GM21737 (cell line): Measurements from ENCODE around the gene USP20.

Source experiments
- ATAC-seq: cut with Tn5 transposase; IDR thresholded peaks from one replicate; pipeline ENCODE4 v1.9.1; 2021; ENCODE audit warnings: mild to moderate bottlenecking, moderate library complexity; ENCODE audit not compliant: unreplicated experiment

The USP20 gene

DNA sequence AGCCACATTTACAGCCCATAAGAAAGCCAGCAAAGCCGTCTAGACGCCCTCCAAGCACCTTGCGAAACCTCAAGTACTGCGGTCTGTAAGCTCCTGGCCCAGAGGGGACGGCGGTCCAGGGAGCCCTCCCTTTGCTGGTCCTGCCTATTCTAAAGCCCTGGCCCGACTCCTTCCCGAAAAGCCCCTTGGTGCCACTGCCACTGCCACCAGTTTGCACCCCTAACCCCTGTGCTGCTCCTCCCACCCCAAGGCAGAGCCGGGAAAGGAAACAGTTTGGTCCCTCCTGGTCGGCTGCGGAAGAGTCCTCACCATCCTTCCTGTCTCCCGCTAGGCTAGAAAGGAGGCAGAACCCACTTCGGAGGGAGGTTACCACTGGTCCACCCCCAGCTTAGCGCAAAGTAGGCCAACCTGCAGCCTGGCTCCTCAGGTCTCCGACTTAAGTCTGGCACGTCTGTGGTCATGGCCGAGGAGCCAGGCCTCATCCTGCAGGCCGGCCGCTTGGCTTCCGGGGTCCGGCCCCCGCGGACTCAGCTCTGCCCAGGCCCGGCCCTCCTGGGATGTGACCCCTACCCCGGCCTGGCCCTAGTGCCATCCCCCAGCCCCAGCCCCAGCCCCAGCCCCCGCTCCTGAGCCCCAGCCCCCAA, 12.2 kb upstream of the USP20 start:
- ATAC-seq, result no peak

DNA sequence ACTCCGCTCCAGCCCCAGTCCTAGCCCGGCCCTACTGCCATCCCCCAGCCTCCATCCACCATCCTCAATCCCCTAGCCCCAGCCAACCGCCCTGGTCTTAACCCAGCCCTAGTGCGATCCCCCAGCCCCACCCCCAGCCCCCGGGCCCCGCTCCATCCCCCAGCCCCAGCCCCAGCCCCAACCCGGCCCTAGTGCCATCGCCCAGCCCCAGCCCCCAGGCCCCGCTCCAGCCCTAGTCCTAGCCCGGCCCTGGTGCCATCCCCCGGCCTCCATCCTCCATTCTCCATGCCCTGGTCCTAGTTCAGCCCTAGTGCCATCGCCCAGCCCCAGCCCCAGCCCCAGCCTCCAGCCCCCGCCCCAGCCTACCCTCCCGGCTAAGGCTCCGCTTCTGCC, 11.7 kb upstream of the USP20 start:
- ATAC-seq, result no peak

DNA sequence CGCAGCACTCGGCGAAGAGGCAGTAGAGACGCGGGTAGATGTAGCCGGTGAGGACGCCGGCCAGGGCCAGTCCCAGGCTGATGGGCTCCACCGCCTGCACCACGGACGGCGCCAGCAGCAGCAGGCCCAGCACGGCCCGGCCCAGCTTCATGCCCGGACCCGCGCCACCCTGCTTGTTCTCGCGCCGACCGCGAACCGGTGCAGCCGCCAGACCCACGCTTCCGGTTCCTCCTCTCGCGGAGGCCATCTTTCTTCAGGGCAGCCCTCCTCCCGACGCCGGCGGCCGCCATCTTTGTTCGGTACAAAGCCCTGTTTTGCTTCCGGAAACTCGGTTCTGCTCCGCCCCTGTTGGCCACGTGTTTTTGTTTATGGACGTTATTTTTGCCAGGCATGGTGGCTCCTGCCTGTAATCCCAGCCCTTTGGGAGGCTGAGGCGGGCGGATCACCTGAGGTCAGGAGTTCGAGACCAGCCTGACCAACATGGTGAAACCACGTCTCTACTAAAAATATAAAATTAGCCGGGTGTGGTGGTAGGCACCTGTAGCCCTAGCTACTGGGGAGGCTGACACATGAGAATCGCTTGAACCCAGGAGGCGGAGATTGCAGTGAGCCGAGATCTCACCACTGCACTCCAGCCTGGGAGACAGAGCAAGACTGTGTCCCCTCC, 11.2 kb upstream of the USP20 start, which contains the start of gene TOR1A:
TOR1A (minus strand) TSS at position 202 of the 667 bp plus-strand sequence; CDS start at position 151, 51 bp downstream.
- ATAC-seq, result peak; percentile 79

DNA sequence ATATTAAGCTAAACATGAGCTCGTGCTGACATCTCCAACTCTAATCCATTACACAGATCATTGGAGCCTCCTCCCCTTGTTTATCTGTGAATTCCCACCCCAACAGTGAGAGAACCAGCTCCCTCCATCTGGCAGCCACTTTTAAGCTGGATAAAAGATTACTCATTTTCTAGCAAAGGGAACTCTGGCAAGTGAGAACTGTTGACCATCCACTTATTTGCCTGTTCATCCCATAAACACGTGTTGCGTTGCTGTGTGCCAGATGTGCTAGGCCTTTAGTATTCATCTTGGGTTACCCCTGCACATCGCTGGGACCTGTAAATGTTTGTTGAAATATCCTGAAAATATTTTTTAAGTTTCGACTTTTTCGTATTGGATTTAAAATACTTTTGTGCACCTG, 8.9 kb upstream of the USP20 start:
- no peak for ATAC-seq

DNA sequence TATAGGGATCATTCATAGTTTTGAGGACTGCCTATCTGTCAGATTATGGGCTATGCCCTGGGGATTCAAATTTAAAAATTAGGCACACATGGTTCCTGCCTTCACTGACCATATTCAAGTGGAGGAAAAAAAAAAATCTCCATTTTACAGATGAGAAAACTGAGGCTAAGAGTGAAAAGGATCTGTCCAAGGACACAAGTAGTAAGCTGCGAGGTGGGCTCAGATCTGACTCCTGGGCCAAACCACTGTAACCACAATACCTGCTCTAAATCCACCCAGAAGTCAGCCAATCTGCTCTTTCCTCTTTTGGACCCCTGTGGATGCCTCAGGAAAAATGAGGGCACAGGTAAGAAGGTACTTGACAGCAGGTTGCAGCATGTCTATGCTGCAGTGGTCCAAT, 8.5 kb upstream of the USP20 start:
- ATAC-seq, result no peak

DNA sequence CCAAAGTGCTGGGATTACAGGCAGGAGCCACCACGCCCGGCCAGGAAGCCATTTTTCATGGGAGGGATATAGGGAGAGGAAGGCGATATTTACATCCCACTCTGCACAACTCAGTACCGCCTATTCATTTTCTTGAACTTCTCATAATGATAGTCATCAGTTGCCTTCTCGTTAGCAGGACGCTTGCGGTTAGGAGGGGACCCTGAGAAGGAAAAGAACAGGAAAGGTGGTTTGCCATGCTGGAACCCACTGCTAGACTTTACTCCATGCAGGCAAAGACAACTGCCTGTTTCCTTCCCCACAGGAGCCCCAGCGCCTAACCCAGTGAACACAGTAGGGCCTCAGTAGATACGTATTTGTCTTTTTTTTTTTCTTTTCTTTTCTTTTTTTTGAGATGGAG, 7.2 kb upstream of the USP20 start:
- no peak for ATAC-seq

DNA sequence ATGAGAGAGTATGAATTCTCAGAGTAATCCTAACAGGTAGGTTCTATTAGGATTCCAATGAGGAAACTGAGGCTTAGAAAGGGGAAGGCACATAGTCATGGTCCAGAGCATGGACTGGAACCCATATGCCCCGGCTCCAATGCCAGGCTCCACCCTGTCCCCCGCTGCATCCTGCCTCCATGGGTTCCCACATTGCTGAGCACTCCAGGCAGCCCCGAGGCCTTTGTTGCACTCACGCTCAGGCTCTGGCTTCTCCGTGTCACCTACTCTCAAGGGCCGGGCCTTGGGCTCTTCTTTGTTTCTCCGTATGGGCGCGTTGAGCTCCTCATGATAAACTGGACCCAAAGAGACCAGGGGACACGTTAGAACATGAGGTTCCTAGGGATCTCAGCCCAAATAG, 6.3 kb upstream of the USP20 start:
- ATAC-seq, result no peak

DNA sequence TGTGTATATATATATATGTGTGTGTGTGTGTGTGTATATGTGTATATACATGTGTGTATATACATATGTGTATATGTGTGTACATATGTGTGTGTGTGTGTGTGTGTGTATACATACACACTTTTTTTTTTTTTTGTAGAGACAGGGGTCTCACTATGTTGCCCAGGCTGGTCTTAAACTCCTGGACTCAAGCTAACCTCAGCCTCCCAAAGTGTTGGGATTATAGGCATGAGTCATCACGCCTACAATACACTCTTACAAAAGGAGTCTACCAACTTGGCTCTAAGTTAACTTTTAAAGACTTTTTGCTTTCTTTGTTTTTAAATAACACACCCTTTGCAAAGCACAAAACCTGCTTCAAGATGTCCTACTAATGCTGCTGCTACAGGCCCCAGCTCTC, 2.3 kb upstream of the USP20 start:
- no peak for ATAC-seq

DNA sequence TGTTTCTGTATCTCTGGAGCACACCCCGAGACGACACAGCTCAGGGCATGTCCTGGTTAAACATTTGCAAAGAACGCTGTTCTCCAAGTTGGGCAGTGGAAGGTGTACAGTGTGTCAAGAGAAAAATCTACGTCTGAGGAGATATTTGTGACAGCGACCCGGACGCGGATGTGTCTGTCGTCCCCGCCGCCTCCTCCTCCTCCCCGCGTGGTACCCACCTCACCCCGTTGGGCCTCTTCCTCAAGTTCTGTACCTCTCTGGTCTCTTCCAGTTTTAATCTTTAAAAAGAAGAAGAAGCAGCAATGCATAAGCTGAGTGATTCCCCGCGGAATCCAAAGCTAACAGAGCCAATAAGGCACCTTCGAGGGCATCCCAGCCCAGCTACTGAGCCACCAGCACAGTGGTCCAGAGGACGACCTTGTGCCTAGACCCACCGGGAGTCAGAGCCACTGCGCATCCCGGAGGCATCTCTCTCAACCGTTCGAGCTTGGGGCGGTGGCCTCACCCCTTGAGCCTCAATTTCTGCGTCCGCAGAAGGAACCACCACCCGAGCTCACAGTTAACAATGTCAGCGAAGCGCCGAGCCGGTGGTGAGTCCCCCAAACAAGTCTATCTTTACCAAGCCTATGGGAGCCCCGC, 650 bp upstream of the USP20 start:
- peak; percentile 11 for ATAC-seq

DNA sequence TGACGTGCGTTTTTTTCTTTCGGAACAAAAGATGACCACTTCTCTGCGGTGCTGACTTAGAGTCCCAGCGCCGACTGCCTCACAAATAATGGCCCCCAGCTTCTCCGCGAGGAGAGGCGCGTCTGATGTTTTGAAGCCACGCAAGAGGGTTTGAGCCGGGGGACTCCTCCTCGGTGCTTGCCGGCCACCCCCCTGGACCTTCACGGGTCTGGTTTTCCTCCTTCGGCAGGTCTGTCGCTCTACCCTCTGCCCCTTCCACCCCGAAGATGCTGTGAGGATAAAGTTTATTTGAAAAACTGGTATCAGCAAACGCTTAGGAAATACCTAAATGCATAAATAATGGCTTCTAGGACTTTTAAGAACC, 584 bp downstream of the USP20 start:
- ATAC-seq, result no peak

DNA sequence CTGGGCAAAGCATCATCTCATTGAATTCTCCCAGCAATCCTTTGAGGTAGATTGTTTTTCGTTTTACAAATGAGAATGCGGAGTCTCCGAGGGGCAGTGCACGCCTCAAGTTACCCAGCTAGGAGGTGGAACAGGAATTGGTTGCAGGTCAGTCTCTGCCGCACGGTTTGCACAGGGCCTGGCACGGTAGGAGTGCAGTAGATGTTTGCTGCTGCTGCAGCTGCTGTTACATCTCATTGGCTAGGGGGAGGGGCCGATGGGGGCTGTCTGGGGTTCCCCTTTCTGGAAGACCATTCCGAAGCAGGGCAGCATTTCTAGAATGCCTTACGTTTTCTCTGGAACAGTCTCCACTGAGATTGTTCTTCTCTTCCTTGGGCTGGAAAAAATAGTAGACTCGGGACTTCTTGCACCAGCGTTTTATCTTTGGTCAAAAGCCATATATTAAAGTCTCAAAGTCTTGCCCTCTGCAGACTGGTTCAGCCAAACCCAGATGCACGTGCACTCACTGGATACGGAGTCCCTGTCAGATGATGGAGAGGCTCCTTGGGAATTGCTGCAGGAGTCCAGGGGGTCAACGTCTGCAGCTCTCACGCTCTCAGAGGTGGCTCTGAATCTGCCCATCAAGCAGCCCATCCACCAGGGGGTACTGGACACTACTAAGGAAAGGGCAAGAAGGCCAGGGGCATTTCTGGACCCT, 1.2 kb downstream of the USP20 start:
- ATAC-seq, result no peak

DNA sequence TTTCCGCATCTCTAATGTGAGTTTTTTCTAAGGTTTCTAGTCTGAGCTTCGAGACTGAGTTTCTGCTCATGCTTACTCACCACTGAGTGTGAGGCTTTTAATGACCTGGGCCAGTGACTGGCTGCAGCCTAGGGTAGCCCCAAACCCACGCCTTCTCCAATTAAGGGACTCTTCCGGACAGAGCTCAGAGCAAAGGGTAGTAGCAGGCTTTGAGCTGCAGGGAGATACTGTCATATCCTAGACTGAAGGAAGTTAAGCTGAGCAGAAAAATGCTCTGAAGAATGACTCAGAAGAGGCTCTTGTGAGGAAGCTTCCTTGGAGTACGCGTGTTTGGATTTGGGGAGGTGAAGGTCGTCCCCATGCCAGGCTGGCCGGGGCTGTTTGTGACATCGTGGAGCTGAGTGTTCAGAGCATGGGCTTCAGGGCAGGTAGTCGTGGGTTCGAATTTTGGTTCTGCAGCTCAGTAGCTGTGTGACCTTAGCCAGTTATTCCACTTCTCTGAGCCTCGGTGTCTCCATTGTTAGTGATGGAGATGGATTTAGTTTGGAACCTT, 3.5 kb downstream of the USP20 start:
- ATAC-seq, result no peak

DNA sequence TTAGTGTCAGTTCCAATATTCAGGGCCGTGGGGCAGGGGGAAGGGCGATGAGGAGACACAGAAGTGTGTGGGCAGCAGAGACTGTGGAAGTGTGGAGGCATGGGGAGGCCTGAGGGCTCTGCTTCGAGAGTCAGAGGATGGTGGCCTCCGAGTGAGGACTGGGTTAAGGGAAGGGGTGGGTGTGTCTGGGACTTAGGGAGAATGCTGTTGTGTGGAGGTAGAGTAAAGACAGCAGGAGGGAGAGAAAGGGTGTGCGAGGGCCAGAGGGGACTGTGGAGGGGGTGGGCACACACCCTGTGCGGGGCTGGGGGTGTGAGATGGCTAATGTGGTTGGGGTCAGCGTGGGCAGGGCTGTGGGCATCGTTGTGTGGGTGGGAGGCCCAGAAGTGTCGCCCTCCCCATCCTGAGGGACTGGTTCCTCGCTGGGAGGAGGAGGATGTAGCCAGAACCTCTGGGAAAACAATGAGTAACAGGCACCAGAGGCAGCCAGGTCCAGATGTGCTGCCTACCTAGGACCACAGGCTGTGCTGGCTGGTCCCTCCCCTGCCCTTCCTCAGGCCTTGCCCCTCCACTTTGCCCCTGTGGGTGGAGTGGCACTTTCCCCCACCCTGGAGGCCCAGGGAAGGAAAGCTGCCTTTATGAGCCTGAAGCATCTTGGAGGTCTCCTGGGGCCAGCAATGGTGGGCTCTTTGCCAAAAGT, 4.2 kb downstream of the USP20 start:
- no peak for ATAC-seq

DNA sequence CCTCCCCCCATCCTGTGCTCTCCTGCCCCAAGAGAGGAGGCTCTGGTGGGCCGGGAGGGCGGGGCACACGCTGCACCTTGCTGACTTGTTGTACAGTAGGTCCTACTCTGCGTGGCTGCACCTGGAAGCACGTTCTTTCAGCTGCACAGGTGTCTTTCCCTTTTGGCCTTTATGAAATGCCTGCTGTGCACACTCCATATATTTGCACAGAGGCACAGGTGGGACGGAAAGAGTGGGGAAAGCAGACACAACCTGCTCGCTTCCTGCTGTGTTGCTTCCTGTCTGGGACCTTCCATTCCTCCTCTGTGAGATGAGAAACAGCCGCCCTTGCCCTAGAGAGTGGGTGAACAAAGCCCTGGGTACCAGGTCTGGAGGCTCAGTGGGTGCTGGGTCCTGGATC, 4.8 kb downstream of the USP20 start:
- ATAC-seq, result no peak

DNA sequence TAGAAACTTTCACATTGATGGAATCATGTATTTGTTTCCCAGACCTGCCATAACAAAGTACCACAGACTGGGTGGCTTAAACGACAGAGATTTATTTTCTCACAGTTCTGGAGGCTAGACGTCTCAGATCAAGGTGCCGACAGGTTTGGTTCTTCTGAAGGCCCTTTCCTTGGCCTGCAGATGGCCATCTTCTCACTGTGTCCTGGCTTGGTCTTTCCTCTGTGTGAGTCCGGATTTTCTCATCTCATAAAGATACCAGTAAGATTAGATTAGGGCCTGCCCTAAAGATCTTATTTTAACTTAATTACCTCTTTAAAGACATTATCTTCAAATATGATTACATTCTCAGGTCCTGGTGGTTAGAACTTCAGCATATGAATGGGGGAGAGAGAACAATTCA, 5.8 kb downstream of the USP20 start:
- ATAC-seq, result no peak

DNA sequence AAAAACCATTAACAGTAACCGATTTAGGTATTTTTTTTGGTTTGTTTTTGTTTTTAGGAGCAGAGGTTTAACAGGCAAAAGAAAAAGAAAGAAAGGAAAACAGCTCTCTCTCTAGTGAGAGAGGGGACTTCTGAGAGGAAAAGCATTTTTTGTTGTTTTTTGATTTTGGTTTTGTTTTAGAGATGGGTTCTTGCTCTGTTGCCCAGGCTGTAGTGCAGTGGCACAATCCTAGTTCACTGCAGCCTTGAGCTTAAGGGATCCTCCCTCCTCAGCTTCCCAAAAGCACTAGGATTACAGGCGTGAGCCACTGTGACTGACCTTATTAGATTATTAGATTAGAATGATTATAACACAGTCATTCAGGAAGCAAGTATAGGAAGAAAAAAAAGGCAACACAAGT, 10.1 kb downstream of the USP20 start:
- no peak for ATAC-seq

DNA sequence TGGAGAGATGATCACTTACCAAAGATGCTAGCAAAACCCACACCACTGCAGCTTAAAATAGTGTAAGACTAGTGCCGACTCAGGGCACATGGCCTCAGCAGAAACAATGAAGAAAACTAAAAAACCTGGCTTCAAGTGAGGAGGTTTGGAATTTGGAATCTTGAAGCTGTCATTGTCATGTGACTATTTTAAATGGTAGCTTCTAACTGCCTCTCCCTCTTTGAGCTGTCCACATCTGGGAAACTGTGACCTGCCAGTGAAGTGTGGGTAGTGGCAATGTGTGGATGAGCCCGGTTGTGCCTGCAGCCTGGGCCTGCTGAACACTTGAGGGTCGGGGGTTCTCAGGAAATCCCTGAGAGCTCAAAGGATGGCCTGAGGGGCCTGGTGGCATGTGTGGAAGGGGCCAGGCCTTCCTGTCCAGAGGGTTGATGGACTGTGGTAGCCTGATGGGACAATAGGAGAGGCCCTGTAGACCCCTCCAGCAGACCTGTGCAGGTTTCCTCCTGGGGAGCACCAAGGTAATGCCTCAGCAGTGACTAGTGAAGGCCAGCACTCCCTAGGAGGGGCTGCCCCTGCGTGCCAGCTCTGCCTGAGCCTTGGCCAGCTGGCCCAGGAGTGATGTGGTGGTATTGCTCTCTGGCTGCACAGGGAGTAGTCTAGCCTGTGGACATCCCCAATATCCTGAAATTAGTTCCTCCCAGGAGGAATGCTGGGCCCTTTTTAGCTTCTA, 13.6 kb downstream of the USP20 start:
- no peak for ATAC-seq

DNA sequence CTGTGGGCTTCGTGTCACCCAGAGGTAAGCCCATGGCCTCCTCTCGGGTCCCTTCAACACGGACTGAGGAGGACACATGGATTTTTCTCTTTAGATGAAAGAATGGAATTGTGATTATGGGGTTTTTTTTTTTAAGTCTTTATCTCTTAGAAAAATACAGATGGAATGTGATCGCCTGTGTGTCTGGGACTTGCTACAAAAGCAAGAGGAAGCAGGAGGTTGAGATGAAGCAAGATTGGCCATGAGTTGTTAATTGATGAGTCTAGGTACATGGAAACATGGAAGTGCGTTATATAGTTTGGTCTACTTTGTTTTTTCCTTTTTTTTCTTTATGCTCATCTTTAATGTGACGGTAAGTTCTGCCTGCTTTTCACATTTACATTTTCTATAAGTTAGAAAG, 14.6 kb downstream of the USP20 start:
- ATAC-seq, result no peak

DNA sequence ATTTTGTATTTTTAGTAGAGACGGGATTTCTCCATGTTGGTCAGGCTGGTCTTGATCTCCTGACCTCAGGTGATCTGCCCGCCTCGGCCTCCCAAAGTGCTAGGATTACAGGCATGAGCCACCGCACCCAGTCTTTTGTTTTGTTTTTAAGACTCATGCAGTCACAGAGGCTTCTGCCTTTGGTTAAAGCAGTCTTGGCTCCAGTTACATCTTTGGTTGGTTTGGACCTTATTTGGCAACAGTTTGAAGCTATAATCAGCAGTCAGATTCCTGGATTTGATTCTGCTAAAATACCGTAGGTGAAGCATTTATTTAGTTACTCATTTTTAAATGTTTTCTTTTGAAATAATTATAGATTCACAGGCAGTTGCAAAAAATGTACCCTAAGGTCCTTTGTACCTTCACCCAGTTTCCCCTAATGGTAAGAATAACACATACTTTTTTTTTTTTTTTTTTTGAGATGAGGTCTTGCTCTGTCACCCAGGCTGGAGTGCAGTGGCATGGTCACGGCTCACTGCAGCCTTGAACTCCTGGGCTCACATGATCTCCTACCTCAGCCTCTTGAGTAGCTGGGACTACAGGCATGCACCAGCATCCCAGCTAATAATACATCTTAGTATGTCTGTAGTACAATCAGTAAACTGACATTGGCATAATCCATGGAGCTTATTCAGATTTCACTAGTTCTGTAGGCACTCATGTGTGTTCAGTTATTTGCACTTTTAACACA, 15.7 kb downstream of the USP20 start:
- no peak for ATAC-seq

DNA sequence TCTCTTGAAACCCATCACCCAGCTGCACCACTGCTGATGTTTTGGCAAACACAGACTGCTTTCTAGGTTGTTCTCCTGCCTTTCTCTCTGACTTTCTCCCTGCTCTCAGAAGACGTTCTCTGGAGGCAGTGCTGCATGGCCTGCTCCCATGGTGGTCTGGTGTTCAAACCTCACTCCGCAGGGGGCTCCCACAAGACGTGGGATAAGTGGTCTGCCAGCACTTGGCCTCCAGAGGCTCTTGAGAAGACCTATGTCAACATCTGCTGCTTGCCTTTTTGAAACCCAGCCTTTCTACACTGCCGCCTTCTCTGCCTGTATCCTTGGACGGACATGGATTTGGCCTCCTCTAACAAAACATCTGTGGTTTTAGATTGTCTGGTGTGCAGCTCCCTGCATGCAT, 16.6 kb downstream of the USP20 start:
- no peak for ATAC-seq
